ENCODE measurements around the gene C22orf39.

The C22orf39 gene

DNA sequence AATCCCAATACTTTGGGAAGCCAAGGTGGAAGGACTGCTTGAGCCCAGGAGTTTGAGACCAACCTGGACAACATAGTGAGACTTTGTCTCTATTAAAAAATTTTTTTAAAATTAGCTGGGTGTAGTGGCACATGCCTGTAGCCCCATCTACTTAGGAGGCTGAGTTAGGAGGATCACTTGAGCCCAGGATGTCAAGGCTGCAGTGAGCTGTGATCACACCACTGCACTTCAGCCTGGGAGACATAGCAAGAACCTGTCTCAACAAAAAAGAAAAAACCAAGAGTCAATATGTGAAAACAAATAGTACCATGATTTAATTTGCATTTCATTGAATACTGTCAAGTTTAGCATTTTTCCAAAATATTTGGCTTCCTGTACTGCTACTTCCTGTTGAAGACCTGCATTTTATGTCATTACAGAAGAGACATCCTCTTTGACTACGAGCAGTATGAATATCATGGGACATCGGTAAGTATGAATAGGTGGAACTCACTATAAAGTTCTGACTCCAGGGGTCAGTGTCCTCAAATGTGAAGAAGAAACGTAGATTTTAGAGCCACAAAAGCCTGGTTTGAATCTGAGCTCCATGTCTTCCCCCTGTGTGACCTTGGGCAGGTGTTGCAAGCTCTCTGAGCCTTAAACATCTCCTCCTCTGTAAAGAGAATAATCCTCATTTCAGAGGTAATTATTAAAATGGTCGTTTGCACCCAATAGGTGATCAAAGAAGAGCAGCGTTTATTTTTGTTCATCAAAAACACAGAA is 48.2 kb upstream of the C22orf39 start:
- no peak overlapping the region for H3K4me2 ChIP-seq (ENCODE audit: low read depth, low read length)
- H3K9me3 ChIP-seq (replicated peaks; ENCODE audit: insufficient read depth, low read length) = no peaks in the 10 kb centered on the region
- H3K9ac ChIP-seq (ENCODE audit: low read length) = no peak overlapping the region
- H3K36me3 ChIP-seq (replicated peaks; ENCODE audit: insufficient read depth, low read length) = 0 out of 2 replicates have a peak, but pooled peaks cover 3% of the 10 kb centered on the region
- H3F3A ChIP-seq (ENCODE audit: insufficient read depth, low read length) = no peaks in the 10 kb centered on the region
- no peak overlapping the region for H3K27ac ChIP-seq (ENCODE audit: low read length)
- H3K4me3 ChIP-seq (ENCODE audit: low read length) = no peak overlapping the region
- no peak for DNase-seq
- H3K4me1 ChIP-seq (ENCODE audit: low read length) = no peaks in the 10 kb centered on the region
- no peaks in the 10 kb centered on the region for H4K20me1 ChIP-seq (ENCODE audit: insufficient read depth, low read length)
- H3K79me2 ChIP-seq (ENCODE audit: low read length) = no peaks in the 10 kb centered on the region
- no peak for TF ChIP-seq CTCF (IDR thresholded peaks at IDR 0.05; ENCODE audit: low read length)
- no peak for TF ChIP-seq EZH2 (optimal IDR thresholded peaks at IDR 0.05; ENCODE audit: low read depth, low read length)
- TF ChIP-seq EZH2phosphoT487 (IDR thresholded peaks at IDR 0.05; ENCODE audit: low read length) = no peak
- no peaks in the 10 kb centered on the region for H3K27me3 ChIP-seq (replicated peaks; ENCODE audit: insufficient read depth, low read length)
- no peak overlapping the region for H2AFZ ChIP-seq (ENCODE audit: low read length)
- no peaks in the 10 kb centered on the region for H3K9me2 ChIP-seq (replicated peaks; ENCODE audit: insufficient read depth, low read length)

DNA sequence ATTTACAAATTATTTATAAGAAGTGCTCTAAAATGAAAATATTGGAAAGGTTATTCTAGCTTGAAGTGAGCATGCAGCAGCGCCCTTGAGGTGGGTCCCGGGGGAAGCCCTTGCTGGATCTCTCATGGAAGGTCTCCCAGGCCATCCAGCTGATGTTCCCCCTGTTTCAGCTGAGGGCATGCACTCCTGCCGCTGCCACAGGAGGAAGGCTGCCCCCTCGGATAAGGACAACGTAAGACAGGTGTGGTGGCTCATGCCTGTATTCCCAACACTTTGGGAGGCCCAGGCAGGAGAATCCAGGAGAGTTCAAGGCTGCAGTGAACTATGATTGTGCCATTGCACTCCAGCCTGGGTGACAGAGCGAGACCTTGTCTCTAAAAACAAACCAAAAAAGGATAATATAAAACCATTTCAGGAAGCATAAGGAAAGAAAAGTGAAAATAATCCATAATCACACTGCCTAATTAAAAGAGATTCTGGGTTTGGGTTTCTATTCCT is 47.2 kb upstream of the C22orf39 start:
- 0 out of 2 replicates have a peak, but pooled peaks cover 1% of the 10 kb centered on the region for H4K20me1 ChIP-seq (ENCODE audit: insufficient read depth, low read length)
- H3K36me3 ChIP-seq (replicated peaks; ENCODE audit: insufficient read depth, low read length) = 0 out of 2 replicates have a peak, but pooled peaks cover 3% of the 10 kb centered on the region

GRCh38 chr22:19494001-19494560 is 46.6 kb upstream of the C22orf39 start:
- no peak overlapping the region for H3K4me3 ChIP-seq (ENCODE audit: low read length)
- H3K27me3 ChIP-seq (replicated peaks; ENCODE audit: insufficient read depth, low read length) = no peaks in the 10 kb centered on the region
- peaks cover 8% of the 10 kb centered on the region for H3K4me1 ChIP-seq (ENCODE audit: low read length)
- no peak overlapping the region for H2AFZ ChIP-seq (ENCODE audit: low read length)
- H3K79me2 ChIP-seq (ENCODE audit: low read length) = peaks cover 7% of the 10 kb centered on the region
- TF ChIP-seq CTCF (IDR thresholded peaks at IDR 0.05; ENCODE audit: low read length) = no peak
- no peak for TF ChIP-seq EZH2 (optimal IDR thresholded peaks at IDR 0.05; ENCODE audit: low read depth, low read length)
- TF ChIP-seq EZH2phosphoT487 (IDR thresholded peaks at IDR 0.05; ENCODE audit: low read length) = no peak
- H3K4me2 ChIP-seq (ENCODE audit: low read depth, low read length) = no peak overlapping the region
- no peaks in the 10 kb centered on the region for H3F3A ChIP-seq (ENCODE audit: insufficient read depth, low read length)
- no peak overlapping the region for H3K27ac ChIP-seq (ENCODE audit: low read length)
- 0 out of 2 replicates have a peak, but pooled peaks cover 3% of the 10 kb centered on the region for H3K36me3 ChIP-seq (replicated peaks; ENCODE audit: insufficient read depth, low read length)
- H4K20me1 ChIP-seq (ENCODE audit: insufficient read depth, low read length) = 0 out of 2 replicates have a peak, but pooled peaks cover 7% of the 10 kb centered on the region
- H3K9me2 ChIP-seq (replicated peaks; ENCODE audit: insufficient read depth, low read length) = no peaks in the 10 kb centered on the region
- DNase-seq = no peak
- no peak overlapping the region for H3K9ac ChIP-seq (ENCODE audit: low read length)
- no peaks in the 10 kb centered on the region for H3K9me3 ChIP-seq (replicated peaks; ENCODE audit: insufficient read depth, low read length)

More for the DNA sequence above, 47.2 kb upstream of the C22orf39 start:
- no peak overlapping the region for H2AFZ ChIP-seq (ENCODE audit: low read length)
- H3K4me2 ChIP-seq (ENCODE audit: low read depth, low read length) = no peak overlapping the region
- H3F3A ChIP-seq (ENCODE audit: insufficient read depth, low read length) = no peaks in the 10 kb centered on the region
- H3K27me3 ChIP-seq (replicated peaks; ENCODE audit: insufficient read depth, low read length) = no peaks in the 10 kb centered on the region
- no peak for DNase-seq
- H3K79me2 ChIP-seq (ENCODE audit: low read length) = peaks cover 2% of the 10 kb centered on the region
- TF ChIP-seq EZH2phosphoT487 (IDR thresholded peaks at IDR 0.05; ENCODE audit: low read length) = no peak
- TF ChIP-seq EZH2 (optimal IDR thresholded peaks at IDR 0.05; ENCODE audit: low read depth, low read length) = no peak
- TF ChIP-seq CTCF (IDR thresholded peaks at IDR 0.05; ENCODE audit: low read length) = no peak
- H3K9me3 ChIP-seq (replicated peaks; ENCODE audit: insufficient read depth, low read length) = no peaks in the 10 kb centered on the region
- H3K9me2 ChIP-seq (replicated peaks; ENCODE audit: insufficient read depth, low read length) = no peaks in the 10 kb centered on the region
- H3K4me3 ChIP-seq (ENCODE audit: low read length) = no peak overlapping the region
- H3K27ac ChIP-seq (ENCODE audit: low read length) = no peak overlapping the region
- peaks cover 2% of the 10 kb centered on the region for H3K4me1 ChIP-seq (ENCODE audit: low read length)
- no peak overlapping the region for H3K9ac ChIP-seq (ENCODE audit: low read length)
